MG63 (cell line): ENCODE measurements around the gene PIGR. TPM values are rescaled to one million over a fixed set of nuclear protein-coding genes. Genes with fewer than 3 reads are reported as not detected.

Experiments used
- DNase-seq: peaks from one replicate; pipeline ENCODE4 v3.0.0-alpha.2; 2020
- H3K27me3 ChIP-seq: fragments of 250-450 bp; sonication (Bioruptor Pico); 2 replicates; pipeline ENCODE4 v1.5.1; 2020; ENCODE audit warnings: mild to moderate bottlenecking, moderate library complexity
- H3K36me3 ChIP-seq: fragments of 250-450 bp; sonication (Bioruptor Pico); 2 replicates; pipeline ENCODE4 v1.5.1; 2020; ENCODE audit warnings: mild to moderate bottlenecking, moderate library complexity
- H3K4me3 ChIP-seq: fragments of 250-450 bp; sonication (Bioruptor Pico); 2 replicates; pipeline ENCODE4 v1.5.1; 2020; ENCODE audit warnings: mild to moderate bottlenecking, moderate library complexity
- H3K9me3 ChIP-seq: fragments of 250-450 bp; sonication (Bioruptor Pico); 2 replicates; pipeline ENCODE4 v1.5.1; 2020; ENCODE audit warnings: mild to moderate bottlenecking, moderate library complexity
- total RNA-seq: library from RNA; depleted of rRNA; stranded (reverse); fragments of >200 nt; shearing (Covaris generic); gene quantifications from 2 replicates; pipeline ENCODE4 v1.2.3, GENCODE V29; 2014; ENCODE audit warnings: low replicate concordance; rRNA removed

PIGR gene, protein sequence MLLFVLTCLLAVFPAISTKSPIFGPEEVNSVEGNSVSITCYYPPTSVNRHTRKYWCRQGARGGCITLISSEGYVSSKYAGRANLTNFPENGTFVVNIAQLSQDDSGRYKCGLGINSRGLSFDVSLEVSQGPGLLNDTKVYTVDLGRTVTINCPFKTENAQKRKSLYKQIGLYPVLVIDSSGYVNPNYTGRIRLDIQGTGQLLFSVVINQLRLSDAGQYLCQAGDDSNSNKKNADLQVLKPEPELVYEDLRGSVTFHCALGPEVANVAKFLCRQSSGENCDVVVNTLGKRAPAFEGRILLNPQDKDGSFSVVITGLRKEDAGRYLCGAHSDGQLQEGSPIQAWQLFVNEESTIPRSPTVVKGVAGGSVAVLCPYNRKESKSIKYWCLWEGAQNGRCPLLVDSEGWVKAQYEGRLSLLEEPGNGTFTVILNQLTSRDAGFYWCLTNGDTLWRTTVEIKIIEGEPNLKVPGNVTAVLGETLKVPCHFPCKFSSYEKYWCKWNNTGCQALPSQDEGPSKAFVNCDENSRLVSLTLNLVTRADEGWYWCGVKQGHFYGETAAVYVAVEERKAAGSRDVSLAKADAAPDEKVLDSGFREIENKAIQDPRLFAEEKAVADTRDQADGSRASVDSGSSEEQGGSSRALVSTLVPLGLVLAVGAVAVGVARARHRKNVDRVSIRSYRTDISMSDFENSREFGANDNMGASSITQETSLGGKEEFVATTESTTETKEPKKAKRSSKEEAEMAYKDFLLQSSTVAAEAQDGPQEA
- total RNA-seq: not detected in 2 replicates

DNA sequence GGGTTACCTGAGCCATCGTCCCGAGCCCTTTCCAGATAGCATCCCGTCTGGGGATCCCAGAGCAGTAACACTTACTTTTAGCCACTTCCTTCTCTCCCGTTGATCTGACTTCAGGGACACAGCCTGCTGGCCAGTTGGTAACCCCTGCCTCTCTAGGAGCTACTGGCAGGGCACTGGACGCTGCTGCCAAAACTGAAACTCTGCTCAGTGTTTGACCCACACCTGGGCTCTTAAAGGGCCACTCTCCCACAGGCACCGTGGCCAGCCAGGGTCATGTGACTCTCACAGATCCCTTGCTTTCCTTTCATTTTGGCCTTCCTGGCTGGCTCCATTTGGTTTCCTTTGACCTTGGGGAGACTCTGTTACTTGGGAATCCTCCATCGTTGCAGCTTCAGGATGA, at the start of gene PIGR:
Gene PIGR, minus strand, starts transcription at position 206 of the 400 bp plus-strand sequence. CDS start 5,935 bp downstream, outside the sequence.
- H3K4me3 ChIP-seq: no peak within 1 kb of the TSS
- H3K9me3 ChIP-seq: no peaks in the 10 kb centered on the region
- DNase-seq: no peak
- no peaks in the 10 kb centered on the region for H3K36me3 ChIP-seq
- peaks cover 14% of the 10 kb centered on the region for H3K27me3 ChIP-seq

DNA sequence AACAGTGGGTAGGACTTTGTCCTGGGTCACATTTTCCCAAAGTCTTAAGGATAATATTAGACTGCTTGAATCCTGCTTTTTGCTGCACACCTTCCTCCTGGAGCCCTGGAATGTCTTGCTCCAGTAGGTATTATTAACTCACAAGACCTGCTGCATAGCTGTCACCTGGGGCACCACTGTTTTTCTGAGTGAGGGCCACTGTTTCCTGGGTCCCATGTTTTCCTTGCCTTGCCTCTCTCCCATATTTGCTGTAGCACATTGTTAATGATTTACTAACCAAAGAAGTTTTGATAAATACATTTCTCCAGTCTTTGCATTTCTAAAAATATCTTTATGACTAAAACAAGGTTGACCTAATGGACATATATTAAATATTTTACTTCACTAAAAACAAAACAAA, 46.5 kb upstream of the PIGR start:
- Histone ChIP-seq H3K36me3 (no peaks in the 10 kb centered on the region), H3K27me3 (no peaks in the 10 kb centered on the region), H3K9me3 (no peaks in the 10 kb centered on the region), H3K4me3 (no peak overlapping the region)
- DNase-seq: no peak

DNA sequence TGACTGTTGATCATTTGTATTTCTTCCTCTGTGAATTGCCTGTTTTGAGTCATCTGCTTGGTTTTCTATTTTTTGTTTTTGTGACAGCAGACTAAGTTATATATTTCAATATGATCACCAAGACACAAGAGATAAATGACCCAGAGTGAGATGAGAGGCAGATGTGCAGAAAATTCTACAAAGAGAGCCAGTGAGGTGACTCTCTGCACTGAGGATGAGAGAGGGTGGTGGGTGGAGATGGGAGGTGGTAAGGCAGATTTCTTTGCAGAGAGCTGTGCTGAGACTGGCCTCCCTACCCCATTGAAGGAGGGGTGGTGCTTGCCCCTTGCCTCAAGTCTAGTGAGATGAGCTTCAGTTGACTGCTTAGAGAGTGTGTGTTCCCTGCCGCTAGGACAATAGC, 41.6 kb upstream of the PIGR start:
- Histone ChIP-seq H3K36me3 (no peaks in the 10 kb centered on the region), H3K4me3 (no peak overlapping the region)
- no peak for DNase-seq

DNA sequence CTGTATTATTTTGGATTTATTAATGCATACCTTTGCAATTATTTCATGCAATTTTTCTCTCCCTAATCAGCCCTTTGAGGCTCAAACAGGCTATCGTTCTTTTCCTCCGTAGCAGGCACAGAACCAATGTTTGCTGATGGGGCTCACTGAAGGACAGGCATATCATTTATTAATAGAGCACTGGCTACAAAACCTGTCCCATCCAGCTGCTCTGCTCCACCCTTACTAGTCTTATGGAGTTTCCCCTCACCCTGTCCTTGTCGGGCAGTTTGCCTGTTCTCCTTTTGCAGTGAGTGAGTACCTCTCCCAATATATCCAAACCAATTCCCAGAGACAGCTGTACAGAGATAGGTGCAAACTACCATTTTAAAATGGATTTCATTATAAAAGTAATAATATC, 40.6 kb upstream of the PIGR start:
- Histone ChIP-seq H3K36me3 (no peaks in the 10 kb centered on the region), H3K27me3 (no peaks in the 10 kb centered on the region), H3K4me3 (no peak overlapping the region), H3K9me3 (no peaks in the 10 kb centered on the region)
- no peak for DNase-seq

More for the DNA sequence above, 41.6 kb upstream of the PIGR start:
- no peaks in the 10 kb centered on the region for H3K9me3 ChIP-seq
- no peaks in the 10 kb centered on the region for H3K27me3 ChIP-seq

DNA sequence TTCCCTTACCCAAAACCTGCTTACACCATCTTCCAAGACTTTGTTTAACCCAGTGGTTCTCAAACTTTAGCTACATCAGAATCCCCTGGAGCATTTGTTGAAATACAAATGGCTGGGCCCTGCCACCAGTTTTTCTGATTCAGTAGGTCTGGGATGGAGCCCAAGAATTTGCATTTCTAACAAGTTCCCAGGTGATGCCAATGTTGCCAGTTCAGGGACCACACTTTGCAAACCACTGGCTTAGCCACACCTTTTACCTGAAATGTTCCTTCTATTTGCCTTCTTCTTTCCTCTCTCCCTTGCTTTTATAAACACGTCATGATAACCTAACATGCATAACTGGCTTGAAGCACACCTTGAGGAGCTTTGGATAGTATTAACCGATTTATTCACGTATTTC, 40.1 kb upstream of the PIGR start:
- no peak for DNase-seq
- no peaks in the 10 kb centered on the region for H3K9me3 ChIP-seq

DNA sequence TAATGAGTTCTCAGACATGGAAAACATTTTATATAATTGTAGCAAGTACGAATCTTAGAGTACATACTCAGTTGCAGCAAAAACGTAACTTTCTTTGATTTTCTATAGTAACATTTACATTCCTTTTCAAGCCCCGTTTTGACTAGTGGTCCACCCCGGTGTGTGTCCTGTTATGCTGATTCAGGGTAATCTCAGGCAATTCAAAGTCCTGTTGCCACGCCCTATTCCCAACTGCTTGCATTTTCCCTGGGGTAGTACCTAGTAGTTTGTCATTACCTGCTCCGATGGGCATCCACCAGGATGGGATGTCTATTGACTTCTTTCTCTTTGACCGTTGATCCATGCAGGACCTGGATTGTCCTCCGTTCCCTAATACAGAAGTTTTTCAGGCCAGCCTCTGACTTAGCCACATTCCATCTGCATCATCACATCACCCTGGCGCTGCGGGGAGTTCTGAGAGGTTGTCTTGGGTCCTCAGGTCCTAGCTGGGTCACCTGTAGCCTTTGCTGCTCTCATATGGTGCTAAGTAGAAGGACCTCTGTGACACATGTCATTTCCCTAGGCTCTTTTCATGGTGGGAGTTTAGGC, 39.0 kb upstream of the PIGR start:
- Histone ChIP-seq H3K9me3 (no peaks in the 10 kb centered on the region), H3K4me3 (no peak overlapping the region), H3K36me3 (no peaks in the 10 kb centered on the region), H3K27me3 (no peaks in the 10 kb centered on the region)
- DNase-seq: no peak

More for the DNA sequence above, 40.1 kb upstream of the PIGR start:
- Histone ChIP-seq H3K36me3 (no peaks in the 10 kb centered on the region), H3K27me3 (no peaks in the 10 kb centered on the region), H3K4me3 (no peak overlapping the region)

DNA sequence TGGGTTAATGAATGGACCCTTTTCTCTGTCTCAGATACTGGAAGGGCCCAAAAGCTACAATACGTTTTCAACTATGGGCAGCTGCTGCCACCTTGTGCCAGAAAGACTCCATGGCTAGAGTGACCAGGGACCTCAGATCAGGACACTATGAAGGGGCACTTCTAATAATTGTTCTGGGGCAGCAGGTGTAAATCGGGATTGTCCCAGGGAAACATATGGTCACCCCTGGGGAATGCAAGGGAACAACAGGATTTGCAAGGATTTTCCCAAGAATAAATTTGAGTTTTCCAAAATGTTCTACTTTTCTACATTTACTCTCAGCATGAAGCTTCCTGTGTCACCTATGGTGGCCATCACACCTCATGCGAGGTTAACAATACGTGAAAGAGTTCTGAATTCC, 36.0 kb upstream of the PIGR start:
- H3K4me3 ChIP-seq: no peak overlapping the region
- no peaks in the 10 kb centered on the region for H3K9me3 ChIP-seq
- H3K36me3 ChIP-seq: no peaks in the 10 kb centered on the region
- DNase-seq: peak; percentile 32
- no peaks in the 10 kb centered on the region for H3K27me3 ChIP-seq

DNA sequence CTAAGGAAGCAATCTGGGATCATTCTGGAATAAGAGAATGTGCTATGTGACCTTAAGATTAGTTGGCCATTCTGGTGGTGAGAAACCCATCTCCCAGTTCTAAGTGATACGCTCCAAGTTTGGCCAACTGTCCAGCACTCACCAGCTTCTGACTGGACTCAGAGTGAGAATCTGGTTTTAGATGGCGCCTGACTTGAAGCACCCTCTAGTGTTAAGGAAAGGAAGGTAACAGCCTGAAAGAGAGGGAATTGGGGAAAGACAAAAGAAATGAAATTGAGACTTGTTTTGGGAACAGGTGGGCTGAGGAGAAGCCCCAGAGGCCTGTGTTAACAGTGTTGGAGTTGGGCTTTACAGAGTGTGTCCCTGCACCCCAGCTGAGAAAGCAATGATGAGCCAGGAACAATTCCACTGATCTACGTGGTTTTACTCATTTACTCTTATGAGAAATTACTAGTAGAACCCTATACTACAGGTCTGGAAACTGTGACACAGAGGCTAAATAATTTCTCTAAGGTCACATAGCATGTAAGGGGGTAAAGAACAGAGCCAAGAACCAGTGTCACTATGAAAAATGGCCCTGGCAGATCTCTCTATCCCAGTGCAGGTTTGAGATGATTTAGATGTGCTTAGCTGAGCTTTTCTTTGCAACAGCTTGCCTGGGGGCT, 33.2 kb upstream of the PIGR start:
- H3K4me3 ChIP-seq: no peak overlapping the region
- no peaks in the 10 kb centered on the region for H3K36me3 ChIP-seq
- no peaks in the 10 kb centered on the region for H3K27me3 ChIP-seq
- H3K9me3 ChIP-seq: no peaks in the 10 kb centered on the region
- DNase-seq: no peak

DNA sequence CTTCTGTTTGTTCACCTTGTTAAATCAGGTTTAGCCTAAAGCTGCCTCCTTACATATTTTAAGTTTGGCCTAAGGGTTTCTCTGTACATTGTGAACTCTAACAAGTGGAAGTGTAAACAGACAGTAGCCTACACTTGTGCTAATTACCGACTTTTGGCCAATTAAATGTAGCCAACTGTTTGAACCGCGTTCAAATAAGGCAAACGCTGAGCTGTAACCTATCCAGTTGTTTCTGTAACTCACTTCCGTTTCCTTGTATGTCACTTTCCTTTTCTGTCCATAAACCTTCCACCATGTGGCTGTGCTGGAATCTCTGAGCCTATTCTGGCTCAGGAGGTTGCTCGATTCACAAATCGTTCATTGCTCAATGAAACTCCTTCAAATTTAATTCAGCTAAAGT, 32.0 kb upstream of the PIGR start:
- Histone ChIP-seq H3K9me3 (no peaks in the 10 kb centered on the region), H3K27me3 (no peaks in the 10 kb centered on the region), H3K36me3 (no peaks in the 10 kb centered on the region), H3K4me3 (no peak overlapping the region)
- DNase-seq: no peak

DNA sequence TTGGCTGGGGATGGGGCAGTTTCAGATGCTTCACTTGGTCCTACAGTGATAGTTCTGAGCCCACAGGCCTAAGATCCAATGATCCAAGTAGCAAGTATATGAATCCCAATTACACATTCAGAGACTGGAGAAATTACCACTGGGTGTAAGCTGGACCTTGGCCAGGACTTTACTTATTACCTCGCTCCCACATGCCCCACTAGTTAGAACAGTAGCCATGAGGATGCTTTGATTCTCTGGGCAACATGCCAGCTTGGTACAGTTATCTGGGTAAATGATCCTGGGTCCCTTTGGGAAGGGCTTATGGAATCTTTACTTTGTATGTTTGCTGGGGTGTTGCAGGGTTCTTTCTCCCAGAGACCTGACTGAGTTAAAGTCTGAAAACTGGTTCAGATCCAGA, 29.0 kb upstream of the PIGR start:
- H3K4me3 ChIP-seq: no peak overlapping the region
- no peaks in the 10 kb centered on the region for H3K9me3 ChIP-seq

DNA sequence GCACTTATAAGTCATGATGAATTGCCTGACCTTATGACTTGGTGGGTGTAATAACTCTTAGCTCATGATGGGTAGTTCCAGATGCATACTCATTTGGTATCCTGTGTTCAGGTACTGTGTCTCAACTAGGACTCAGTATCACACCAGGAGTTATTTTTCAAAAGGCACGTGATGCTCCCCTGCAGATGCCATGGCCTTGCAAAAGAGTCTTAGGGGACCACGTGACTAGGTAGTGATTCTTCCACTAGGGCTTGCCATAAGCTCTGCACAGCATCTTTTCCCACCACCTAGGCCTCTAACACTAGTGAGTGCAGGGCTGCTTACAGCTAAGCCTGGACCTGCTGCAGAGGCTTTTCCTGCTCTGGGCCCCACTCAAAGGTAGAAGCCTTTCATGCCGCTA, 27.9 kb upstream of the PIGR start:
- Histone ChIP-seq H3K9me3 (no peaks in the 10 kb centered on the region), H3K4me3 (no peak overlapping the region), H3K36me3 (no peaks in the 10 kb centered on the region), H3K27me3 (peaks cover 6% of the 10 kb centered on the region; the same call in 1 of the 2 replicates)
- no peak for DNase-seq

More for the DNA sequence above, 29.0 kb upstream of the PIGR start:
- DNase-seq: no peak
- H3K27me3 ChIP-seq: peaks cover 6% of the 10 kb centered on the region; the same call in 1 of the 2 replicates
- no peaks in the 10 kb centered on the region for H3K36me3 ChIP-seq

DNA sequence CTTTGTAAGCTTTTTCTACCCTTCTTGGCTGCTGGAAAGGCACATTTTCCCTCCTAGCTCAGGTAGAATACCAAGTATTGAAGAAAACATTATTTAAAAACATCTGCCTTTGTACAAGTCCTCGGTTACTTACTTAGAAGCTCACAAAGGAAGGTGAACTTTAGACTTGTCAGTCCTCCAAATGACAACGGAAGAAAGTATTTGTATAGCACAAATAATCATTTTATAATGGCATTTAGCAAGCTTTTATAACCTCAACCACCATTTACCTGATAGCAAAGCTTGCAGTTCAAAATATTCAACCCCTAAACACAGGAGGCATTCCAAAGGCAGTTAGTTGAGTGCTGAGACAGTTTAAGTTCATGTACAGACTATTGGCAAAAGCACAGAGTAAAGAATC, 26.5 kb upstream of the PIGR start:
- no peaks in the 10 kb centered on the region for H3K36me3 ChIP-seq
- no peak overlapping the region for H3K4me3 ChIP-seq
- H3K9me3 ChIP-seq: no peaks in the 10 kb centered on the region
- DNase-seq: no peak
- H3K27me3 ChIP-seq: peaks cover 6% of the 10 kb centered on the region; the same call in 1 of the 2 replicates

DNA sequence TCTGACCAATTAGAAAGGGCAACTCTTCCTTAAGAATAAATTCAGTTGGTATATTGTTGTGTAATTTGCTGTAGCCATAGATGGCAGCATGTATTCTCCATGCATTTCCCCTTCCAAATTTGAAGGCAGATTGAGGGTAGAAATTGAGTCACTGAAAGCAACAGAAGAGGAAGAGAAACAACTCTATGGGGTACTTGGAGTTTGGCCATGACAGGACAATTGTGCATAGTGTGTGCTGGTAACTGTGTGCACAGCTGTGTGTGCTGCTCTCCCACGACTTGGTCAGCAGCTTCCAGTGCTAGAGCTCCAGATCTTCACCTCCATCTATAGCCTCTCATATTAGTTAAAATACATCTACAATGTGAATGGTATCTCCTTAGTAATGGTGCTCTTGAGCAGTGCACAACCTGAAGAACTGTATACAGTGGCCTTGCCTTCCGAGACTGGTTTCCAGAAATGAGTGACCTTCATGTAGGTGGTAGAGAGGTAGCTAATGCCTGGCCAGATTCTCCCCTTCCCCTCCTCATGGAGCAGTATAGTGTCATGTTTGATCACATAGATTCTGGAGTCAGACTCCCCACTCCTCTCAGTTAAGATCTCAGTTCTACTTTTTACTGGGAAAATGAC, 24.9 kb upstream of the PIGR start:
- Histone ChIP-seq H3K4me3 (no peak overlapping the region), H3K9me3 (no peaks in the 10 kb centered on the region), H3K27me3 (peaks cover 6% of the 10 kb centered on the region; the same call in 1 of the 2 replicates), H3K36me3 (no peaks in the 10 kb centered on the region)
- no peak for DNase-seq

DNA sequence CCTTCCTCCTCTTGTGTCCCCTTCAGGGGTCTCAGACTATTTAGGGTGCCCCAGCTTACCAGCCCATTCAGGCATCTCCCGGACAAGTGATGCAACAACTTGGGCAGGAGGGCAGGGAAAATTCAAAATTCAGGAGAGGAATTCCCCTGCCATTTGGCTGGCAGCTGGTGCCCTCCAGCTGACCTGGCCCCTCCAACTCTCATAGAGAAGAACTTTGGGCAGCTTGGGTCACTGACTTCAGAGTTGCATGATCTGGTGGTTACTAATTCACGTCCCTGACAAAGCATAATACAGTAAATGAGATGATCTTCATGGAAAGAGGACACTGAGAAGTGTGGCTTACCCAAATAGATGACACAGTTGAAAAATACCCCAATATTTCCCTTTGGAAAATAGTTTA, 24.2 kb upstream of the PIGR start, which contains the start of gene FCAMR:
Gene FCAMR, minus strand, starts transcription at position 15 of the 400 bp plus-strand sequence. CDS start 335 bp downstream, outside the sequence.
- DNase-seq: no peak
- H3K9me3 ChIP-seq: no peaks in the 10 kb centered on the region
- no peak within 1 kb of the TSS for H3K4me3 ChIP-seq
- no peaks in the 10 kb centered on the region for H3K36me3 ChIP-seq
- H3K27me3 ChIP-seq: peaks cover 6% of the 10 kb centered on the region; the same call in 1 of the 2 replicates

DNA sequence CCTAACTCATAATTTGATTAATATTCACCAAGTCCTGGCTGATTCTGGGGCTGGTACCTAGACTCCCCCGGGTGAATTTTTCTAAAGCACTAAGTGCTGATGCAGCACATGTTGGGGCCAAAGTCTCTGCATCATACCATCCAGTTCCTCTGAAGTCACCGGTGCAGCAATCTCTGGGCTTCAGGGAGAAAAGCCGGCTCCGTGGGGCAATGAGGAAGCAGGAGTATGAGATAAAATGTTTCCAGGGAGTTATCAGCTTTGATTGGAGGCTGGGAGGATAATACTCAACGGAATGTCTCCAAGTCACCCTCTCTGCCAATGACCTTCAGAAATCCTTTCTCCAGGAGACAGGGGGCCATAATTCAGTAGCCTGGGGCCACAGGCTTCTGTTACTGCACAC, 22.8 kb upstream of the PIGR start:
- Histone ChIP-seq H3K36me3 (no peaks in the 10 kb centered on the region), H3K9me3 (no peaks in the 10 kb centered on the region), H3K27me3 (peaks cover 6% of the 10 kb centered on the region; the same call in 1 of the 2 replicates), H3K4me3 (no peak overlapping the region)
- DNase-seq: no peak
